ENCODE data around the gene MAP1B.
A peak's percentile ranks its signal among the peaks of the same experiment; 100 is the strongest.
"Not testable (repeated sequence)": the region's sequence is repeated elsewhere in the genome, so short reads cannot be mapped to it uniquely, and the experiment has no call there.

MAP1B gene

GRCh38 chr5:72161951-72162350 is 54.7 kb downstream of the MAP1B start:
- DNase-seq: no peak

GRCh38 chr5:72163349-72163983 is 56.2 kb downstream of the MAP1B start:
- DNase-seq: no peak

GRCh38 chr5:72166070-72166979 is 59.0 kb downstream of the MAP1B start:
- peak in 11 of 14 donors; percentile 38 to 81 (median 49) for DNase-seq

GRCh38 chr5:72167257-72167656 is 60.0 kb downstream of the MAP1B start:
- no peak for DNase-seq

- peak in 2 of 14 donors; percentile 23 to 70 for DNase-seq
Measured at GRCh38 chr5:72167804-72168203, 60.5 kb downstream of the MAP1B start.

GRCh38 chr5:72170101-72170500 is 62.8 kb downstream of the MAP1B start:
- no peak for DNase-seq

- DNase-seq: not testable (repeated sequence)
Measured at GRCh38 chr5:72171181-72171580, 63.9 kb downstream of the MAP1B start.

- no peak for DNase-seq
Measured at GRCh38 chr5:72171667-72172066, 64.4 kb downstream of the MAP1B start.

GRCh38 chr5:72172786-72173185 is 65.5 kb downstream of the MAP1B start:
- DNase-seq: no peak

- no peak for DNase-seq
Measured at GRCh38 chr5:72177538-72177937, 70.3 kb downstream of the MAP1B start.

- peak in 11 of 14 donors; percentile 8 to 85 (median 64) for DNase-seq
Measured at GRCh38 chr5:72179028-72179815, 71.9 kb downstream of the MAP1B start.

GRCh38 chr5:72179816-72180440 is 72.7 kb downstream of the MAP1B start:
- DNase-seq: peak in 10 of 14 donors; percentile 18 to 88 (median 58)

- DNase-seq: peak in 1 of 14 donors; percentile 47
Measured at GRCh38 chr5:72180925-72181324, 73.7 kb downstream of the MAP1B start.

GRCh38 chr5:72182686-72183085 is 75.4 kb downstream of the MAP1B start:
- DNase-seq: peak in 1 of 14 donors; percentile 19

GRCh38 chr5:72183101-72183520 is 75.8 kb downstream of the MAP1B start:
- DNase-seq: peak in 1 of 14 donors; percentile 19

GRCh38 chr5:72184408-72184807 is 77.1 kb downstream of the MAP1B start:
- DNase-seq: no peak

- DNase-seq: no peak
Measured at GRCh38 chr5:72185496-72186329, 78.4 kb downstream of the MAP1B start.

GRCh38 chr5:72187388-72188075 is 80.3 kb downstream of the MAP1B start:
- DNase-seq: no peak

GRCh38 chr5:72188166-72188565 is 80.9 kb downstream of the MAP1B start:
- no peak for DNase-seq

- DNase-seq: no peak
Measured at GRCh38 chr5:72189146-72189545, 81.9 kb downstream of the MAP1B start.

- DNase-seq: no peak
Measured at GRCh38 chr5:72191404-72191803, 84.1 kb downstream of the MAP1B start.
